Skeletal muscle tissue (tissue), 4 donors: Measurements from ENCODE around the gene PPP4R3A. TPM values are rescaled to one million over a fixed set of nuclear protein-coding genes. Genes with fewer than 3 reads are reported as not detected.

Source experiments
- H3K27ac ChIP-seq: one replicate; pipeline ENCODE4 v1.7.0; 2013; ENCODE audit warnings: mild to moderate bottlenecking, low read depth, low read length, inconsistent platforms
- H3K27me3 ChIP-seq, 3 donors: one replicate each; pipeline ENCODE4 v1.7.0; 2013; ENCODE audit warnings: low read length in 3 of 3; ENCODE audit not compliant: control insufficient read depth in 3 of 3, insufficient read depth in 3 of 3
- H3K36me3 ChIP-seq, 3 donors: one replicate each; pipeline ENCODE4 v1.7.0; 2013; ENCODE audit warnings: low read length in 3 of 3; ENCODE audit not compliant: control insufficient read depth in 3 of 3, insufficient read depth in 3 of 3
- H3K4me1 ChIP-seq, 3 donors: one replicate each; pipeline ENCODE4 v1.7.0; 2013; ENCODE audit warnings: low read length in 3 of 3, mild to moderate bottlenecking in 3 of 3; ENCODE audit not compliant: control insufficient read depth in 3 of 3, insufficient read depth in 3 of 3
- H3K4me3 ChIP-seq, 3 donors: one replicate each; pipeline ENCODE4 v1.7.0; 2013; ENCODE audit warnings: low read length in 3 of 3
- H3K9ac ChIP-seq, 3 donors: one replicate each; pipeline ENCODE4 v1.7.0; 2013; ENCODE audit warnings: low read length in 3 of 3, mild to moderate bottlenecking in 3 of 3, moderate library complexity in 2 of 3, low read depth in 1 of 3
- H3K9me3 ChIP-seq, 3 donors: one replicate each; pipeline ENCODE4 v1.7.0; 2013; ENCODE audit warnings: low read length in 3 of 3; ENCODE audit not compliant: control insufficient read depth in 3 of 3
- total RNA-seq: library from RNA; depleted of rRNA; stranded (reverse); fragments of >200 nt; gene quantifications from one replicate; pipeline ENCODE4 v1.2.3, GENCODE V29; 2014
- donor health status: Osteomylitis.

Gene PPP4R3A
- total RNA-seq, 1 donor from 2014 or later, result 75.2 TPM

DNA sequence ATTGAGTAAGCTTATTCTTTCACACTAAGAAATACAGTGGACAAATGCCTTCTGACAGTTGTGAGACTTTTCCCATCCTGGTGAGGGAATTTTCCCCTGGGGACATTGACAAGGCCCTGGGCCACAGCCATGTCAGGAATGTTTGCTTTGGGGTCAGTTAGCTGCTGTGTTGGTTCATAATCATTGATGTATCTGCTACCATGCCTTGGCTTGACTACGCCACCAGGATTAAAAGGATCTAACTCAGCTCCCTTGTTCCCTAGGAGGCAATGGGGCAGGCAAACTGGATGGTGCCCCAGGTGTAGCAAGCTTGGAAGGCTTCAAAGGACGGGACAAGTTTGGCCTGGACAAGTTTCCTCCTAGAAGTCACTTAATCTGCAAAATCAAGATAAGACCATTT lies 89.4 kb downstream of the PPP4R3A start:
- Histone ChIP-seq H3K36me3 (no peaks in the 10 kb centered on the region), H3K4me3 (no peak overlapping the region), H3K27ac (no peak overlapping the region), H3K4me1 (peaks cover 7 to 12% (median 11%) of the 10 kb centered on the region in 3 donors), H3K9me3 (no peaks in the 10 kb centered on the region), H3K27me3 (peaks cover 3 to 14% (median 13%) of the 10 kb centered on the region in 3 donors), H3K9ac (no peak overlapping the region)

DNA sequence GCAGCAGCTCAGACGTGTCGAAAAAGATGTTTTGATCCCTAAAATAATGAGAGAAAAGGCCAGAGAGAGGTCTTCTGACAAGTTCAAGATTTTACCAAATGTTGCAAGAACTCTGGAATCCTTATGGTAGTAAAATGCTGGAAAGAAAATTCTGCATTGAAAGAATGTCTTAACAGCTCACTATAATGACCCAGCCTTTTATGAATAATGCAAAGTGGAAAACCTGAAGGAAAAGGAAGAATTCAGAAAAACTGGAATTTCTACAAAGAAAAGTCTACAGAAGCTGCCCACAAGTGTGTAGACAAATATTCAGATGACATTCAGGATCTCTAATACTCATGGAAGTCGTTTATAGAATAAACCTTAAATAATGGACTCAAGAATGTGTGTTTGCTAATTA lies 90.7 kb downstream of the PPP4R3A start:
- H3K9ac ChIP-seq, result no peak overlapping the region
- peaks cover 3 to 16% (median 15%) of the 10 kb centered on the region in 3 donors for H3K27me3 ChIP-seq
- H3K4me1 ChIP-seq, result peaks cover 7 to 12% (median 11%) of the 10 kb centered on the region in 3 donors
- H3K4me3 ChIP-seq, result no peak overlapping the region
- H3K9me3 ChIP-seq, result no peaks in the 10 kb centered on the region
- no peak overlapping the region for H3K27ac ChIP-seq
- no peaks in the 10 kb centered on the region for H3K36me3 ChIP-seq

DNA sequence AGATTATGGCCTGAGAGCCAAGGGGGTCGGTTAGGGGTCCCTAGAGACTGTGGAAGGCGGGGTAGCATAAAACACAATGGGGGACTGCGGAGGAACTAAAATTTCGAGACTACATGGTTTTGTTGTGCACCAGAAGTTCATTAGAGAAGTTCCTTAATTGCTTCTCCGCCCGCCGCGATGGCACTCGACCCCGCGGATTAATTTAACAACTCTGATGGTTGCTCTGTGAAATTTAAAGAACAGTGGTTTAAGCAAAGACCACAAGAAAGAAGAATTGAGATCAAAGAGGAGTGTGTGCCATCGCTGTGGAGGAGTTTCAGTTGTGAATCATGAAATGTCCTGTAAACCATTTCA lies 91.1 kb downstream of the PPP4R3A start:
- Histone ChIP-seq H3K4me1 (peaks cover 7 to 12% (median 11%) of the 10 kb centered on the region in 3 donors), H3K4me3 (peak overlapping the region; percentile 62 to 70 (median 69)), H3K36me3 (no peaks in the 10 kb centered on the region), H3K27ac (no peak overlapping the region), H3K9me3 (no peaks in the 10 kb centered on the region), H3K9ac (peak overlapping the region in 1 of 3 donors; percentile 73), H3K27me3 (peaks cover 3 to 16% (median 15%) of the 10 kb centered on the region in 3 donors)

DNA sequence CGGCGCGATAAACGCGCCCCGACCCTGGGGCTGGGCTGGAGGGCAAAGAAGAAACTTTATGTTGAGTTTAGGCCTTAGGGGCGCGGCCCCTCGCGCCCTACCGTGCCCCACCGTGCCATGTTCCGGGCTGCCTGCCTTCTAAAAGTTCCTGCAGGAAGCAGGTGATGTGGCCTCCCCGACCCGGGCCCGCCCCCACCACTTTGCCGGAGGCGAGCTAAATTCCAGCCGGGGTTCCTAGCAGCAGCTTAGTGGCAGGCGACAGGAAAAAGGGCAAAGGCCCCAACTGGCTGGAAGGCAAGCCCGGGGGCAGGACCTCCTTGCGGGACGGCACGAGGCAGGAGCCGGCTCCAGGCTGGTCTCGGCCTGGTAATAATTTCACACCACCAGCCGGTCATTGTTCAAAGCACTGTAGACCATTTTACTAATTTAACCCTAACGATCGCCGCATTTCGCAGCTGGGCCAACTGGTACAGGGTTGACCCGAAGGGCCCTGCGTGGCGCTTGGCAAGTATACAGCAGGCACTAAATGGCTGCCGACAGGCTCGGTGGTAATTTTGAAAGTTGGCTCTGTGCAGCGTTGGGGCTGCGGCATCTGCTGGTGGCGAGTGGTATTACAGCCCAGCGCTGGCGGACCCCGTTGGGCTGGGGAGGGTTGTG lies 91.6 kb downstream of the PPP4R3A start:
- H3K4me1 ChIP-seq, result peaks cover 7 to 12% (median 11%) of the 10 kb centered on the region in 3 donors
- H3K9ac ChIP-seq, result peak overlapping the region in 2 of 3 donors; percentile 43 to 73
- H3K27ac ChIP-seq, result no peak overlapping the region
- H3K4me3 ChIP-seq, result peak overlapping the region; percentile 62 to 70 (median 69)
- H3K36me3 ChIP-seq, result no peaks in the 10 kb centered on the region
- H3K9me3 ChIP-seq, result no peaks in the 10 kb centered on the region
- H3K27me3 ChIP-seq, result peaks cover 3 to 16% (median 15%) of the 10 kb centered on the region in 3 donors

DNA sequence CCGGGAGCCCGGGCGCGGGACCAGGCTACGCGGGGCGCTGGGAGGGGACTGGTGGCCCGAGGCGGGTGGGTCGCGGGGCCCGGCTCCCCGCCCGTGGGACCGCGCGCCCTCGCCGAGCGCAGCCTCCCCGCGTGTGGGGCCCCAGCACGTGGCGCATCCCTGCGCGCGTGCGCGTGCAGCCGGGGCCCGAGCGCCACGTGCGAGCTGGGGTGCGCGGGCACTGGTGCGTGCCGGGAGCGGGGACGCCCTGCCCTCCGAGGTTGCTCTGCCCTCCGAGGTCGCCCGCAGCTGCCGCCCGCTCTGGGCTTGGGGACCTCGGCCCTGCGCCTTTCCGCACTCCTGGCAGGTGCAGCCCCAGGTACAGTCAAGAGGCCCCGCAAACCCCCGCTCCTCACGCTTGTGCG lies 92.1 kb downstream of the PPP4R3A start:
- H3K9ac ChIP-seq, result peak overlapping the region in 1 of 3 donors; percentile 73
- no peaks in the 10 kb centered on the region for H3K9me3 ChIP-seq
- peak overlapping the region; percentile 62 to 70 (median 69) for H3K4me3 ChIP-seq
- peaks cover 3 to 16% (median 15%) of the 10 kb centered on the region in 3 donors for H3K27me3 ChIP-seq
- peaks cover 7 to 12% (median 11%) of the 10 kb centered on the region in 3 donors for H3K4me1 ChIP-seq
- no peaks in the 10 kb centered on the region for H3K36me3 ChIP-seq
- H3K27ac ChIP-seq, result no peak overlapping the region

DNA sequence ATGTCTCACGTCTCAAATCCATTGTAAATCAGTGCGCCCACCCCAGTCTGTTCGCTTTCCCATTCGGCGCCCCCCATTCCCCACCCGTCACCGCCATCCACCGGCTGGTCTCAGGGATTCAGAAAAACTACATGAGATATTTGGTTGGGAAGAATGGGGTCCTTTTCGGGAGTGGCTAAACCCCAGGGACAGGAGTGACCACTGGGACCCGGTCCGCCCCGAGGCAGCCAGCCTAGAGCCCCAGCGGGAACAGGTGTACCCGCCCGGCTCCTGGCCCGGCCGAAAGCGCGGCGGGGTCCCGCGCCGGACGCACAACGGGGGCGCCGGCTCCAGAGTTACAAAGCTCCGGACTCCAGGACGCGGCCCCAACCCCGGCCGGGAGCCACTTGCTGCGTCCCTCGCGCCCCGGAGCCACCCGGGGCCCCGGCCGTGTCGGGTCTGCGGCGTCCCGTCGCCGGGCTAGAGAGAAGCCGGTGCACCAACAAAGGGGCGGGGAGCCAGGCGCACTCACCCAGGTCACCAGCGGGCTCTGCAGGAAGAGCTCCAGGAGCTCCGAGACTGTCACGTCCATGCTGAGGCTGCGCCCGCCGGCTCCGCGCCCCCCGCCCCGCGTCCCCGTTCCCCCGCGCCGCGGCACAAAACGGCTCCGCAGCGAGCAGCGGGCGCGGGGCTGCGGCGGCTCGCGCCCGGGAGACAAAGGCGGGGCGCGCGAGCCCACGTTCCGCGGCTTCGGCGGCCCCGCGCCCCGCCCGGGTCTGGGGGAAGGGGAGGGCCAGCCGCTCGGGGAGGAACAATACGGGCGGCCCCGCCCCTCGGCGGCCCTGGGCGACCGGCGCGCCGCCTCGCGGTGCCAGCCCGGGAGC lies 92.8 kb downstream of the PPP4R3A start, which contains the start of gene CCDC88C:
Gene CCDC88C (minus strand): TSS at position 701 of the 863 bp plus-strand sequence. CDS start 130 bp downstream, at position 571.
- Histone ChIP-seq H3K4me3 (peak within 1 kb of the TSS; percentile 62 to 70 (median 69)), H3K9ac (peak within 1 kb of the TSS in 2 of 3 donors; percentile 43 to 73), H3K27me3 (peaks cover 3 to 16% (median 15%) of the 10 kb centered on the region in 3 donors), H3K27ac (no peak within 1 kb of the TSS), H3K4me1 (peaks cover 7 to 12% (median 11%) of the 10 kb centered on the region in 3 donors), H3K9me3 (no peaks in the 10 kb centered on the region), H3K36me3 (no peaks in the 10 kb centered on the region)

DNA sequence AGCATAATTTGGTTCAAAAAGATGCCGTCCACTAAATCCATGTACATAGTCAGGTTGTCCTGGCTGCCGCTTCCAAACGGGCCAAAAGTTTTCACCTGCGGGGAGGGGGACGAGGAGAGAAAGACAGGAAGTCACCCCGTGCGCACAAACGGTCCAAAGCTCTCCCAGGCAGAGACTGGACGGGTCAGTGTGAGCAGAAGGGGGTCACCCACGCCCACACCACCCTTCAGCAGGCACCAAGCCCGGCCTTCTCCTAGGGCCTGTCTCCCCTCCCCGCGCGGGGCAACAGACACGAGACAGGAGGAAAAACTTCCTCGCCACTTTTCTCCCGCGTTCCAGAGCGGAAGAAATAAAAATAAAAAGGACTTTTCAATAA lies 93.4 kb downstream of the PPP4R3A start:
- Histone ChIP-seq H3K36me3 (no peaks in the 10 kb centered on the region), H3K27me3 (peaks cover 3 to 16% (median 15%) of the 10 kb centered on the region in 3 donors), H3K4me3 (peak overlapping the region; percentile 25 to 56 (median 54)), H3K9ac (peak overlapping the region in 1 of 3 donors; percentile 62), H3K27ac (no peak overlapping the region), H3K9me3 (no peaks in the 10 kb centered on the region), H3K4me1 (peaks cover 7 to 12% (median 11%) of the 10 kb centered on the region in 3 donors)

DNA sequence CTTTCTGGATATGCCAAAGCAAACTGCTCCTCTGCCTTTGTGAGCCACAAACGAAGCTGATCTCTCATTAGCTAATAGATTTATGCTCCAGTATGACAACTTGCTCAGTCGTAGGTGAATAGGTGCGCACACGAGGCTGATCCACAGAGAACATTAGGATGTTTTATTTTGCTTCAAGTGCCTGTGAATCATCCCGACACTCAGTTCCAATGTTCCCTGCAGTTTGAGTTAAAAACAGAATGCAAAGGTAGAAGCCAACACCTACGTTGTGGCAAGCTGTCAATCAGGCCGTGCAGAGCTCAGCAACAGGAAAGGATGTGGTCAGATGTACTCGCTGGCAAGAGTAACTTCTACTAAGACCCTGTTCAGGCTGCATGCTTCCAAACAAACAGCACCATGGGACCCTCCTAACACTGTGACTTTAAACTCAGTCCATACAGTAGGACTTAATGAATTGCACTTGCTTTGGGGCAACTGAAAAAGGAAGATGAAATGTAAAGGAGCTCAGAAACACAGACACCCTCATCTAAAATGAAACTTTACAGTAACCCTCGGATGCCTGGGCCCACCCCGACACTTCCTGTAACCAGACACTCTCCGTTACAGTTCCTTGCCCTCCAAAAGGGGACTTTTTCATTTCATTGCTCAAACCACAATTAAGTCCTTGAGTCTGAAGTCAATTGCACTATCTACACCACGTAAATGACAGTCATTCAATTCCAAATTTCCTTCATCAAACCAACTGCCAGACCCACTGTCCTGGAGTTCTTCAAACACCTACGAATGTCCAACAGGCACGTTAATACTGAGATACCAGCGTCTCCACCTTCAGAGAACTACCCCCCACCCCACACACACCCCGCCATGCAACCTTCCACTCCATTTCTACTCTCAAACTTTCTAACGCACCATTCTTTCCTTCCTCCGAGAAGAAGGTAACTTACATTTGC lies 94.0 kb downstream of the PPP4R3A start:
- Histone ChIP-seq H3K4me1 (peaks cover 7 to 12% (median 11%) of the 10 kb centered on the region in 3 donors), H3K9ac (no peak overlapping the region), H3K9me3 (no peaks in the 10 kb centered on the region), H3K36me3 (no peaks in the 10 kb centered on the region), H3K4me3 (peak overlapping the region; percentile 4 to 54 (median 25)), H3K27ac (no peak overlapping the region), H3K27me3 (peaks cover 3 to 16% (median 15%) of the 10 kb centered on the region in 3 donors)

DNA sequence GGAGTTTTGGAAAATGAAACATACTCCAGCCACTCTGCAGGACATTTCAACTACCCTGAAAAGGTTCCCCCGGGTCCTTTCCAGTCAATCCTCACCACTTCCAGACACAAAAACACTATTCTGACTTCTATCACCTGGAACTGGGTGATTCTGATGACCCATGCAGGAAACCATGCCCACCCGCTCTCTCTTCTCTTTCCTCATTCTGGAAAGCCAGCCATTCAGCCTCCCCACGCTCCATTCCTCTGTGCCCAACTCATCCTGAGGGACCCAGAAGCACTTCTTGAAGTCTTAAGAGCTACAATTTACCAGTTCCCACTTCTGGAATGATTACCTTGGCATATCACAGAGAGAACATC lies 95.7 kb downstream of the PPP4R3A start:
- H3K27ac ChIP-seq, result no peak overlapping the region
- H3K27me3 ChIP-seq, result peaks cover 3 to 16% (median 15%) of the 10 kb centered on the region in 3 donors
- H3K36me3 ChIP-seq, result no peaks in the 10 kb centered on the region
- no peak overlapping the region for H3K4me3 ChIP-seq
- no peak overlapping the region for H3K9ac ChIP-seq
- peaks cover 7 to 12% (median 11%) of the 10 kb centered on the region in 3 donors for H3K4me1 ChIP-seq
- H3K9me3 ChIP-seq, result no peaks in the 10 kb centered on the region
